Measurements from ENCODE around the gene AP3D1. TPM values are rescaled to one million over a fixed set of nuclear protein-coding genes. Genes with fewer than 3 reads are reported as not detected.

Gene AP3D1
- total RNA-seq, 2 experiments from 2014 or later, result 41.8 to 41.9 TPM

GRCh38 chr19:2171349-2172145 lies 20.2 kb upstream of the AP3D1 start:
- peaks cover 53% of the 10 kb centered on the region for H3K4me1 ChIP-seq (ENCODE audit: insufficient read depth, low read length)
- Mint-ChIP-seq H3K27ac (peak overlapping the region; percentile 65), H3K9me3 (no peaks in the 10 kb centered on the region), H3K4me3 (peak overlapping the region; percentile 54), H3K36me3 (ENCODE audit: low read depth) (peaks cover 6% of the 10 kb centered on the region), H3K27me3 (no peaks in the 10 kb centered on the region), H3K4me1 (ENCODE audit: low read depth) (peaks cover 42% of the 10 kb centered on the region)
- intact Hi-C loops (cut with DNase I, micrococcal nuclease), result loop anchor here in 1 of 2 experiments (1.0 kb wide), 1 partner anchor 15 kb away; no protein-coding TSS in a partner anchor
- ChIA-PET POLR2A (interaction anchor here (1.0 kb wide), 1 partner anchor 20 kb away, joined by 3 read pairs; the partner anchor contains the start of gene AP3D1), CTCF (interaction anchor here (0.6 to 4.0 kb wide), 6 partner anchors 12 to 68 kb away, joined by 3 to 20 read pairs (median 4); partner anchors contain the start of gene AP3D1)
- DNase-seq (peak; percentile 30 to 92 (median 60)), ATAC-seq (ENCODE audit: poor library complexity) (peak; percentile 95)
- no peaks in the 10 kb centered on the region for H3K27me3 ChIP-seq (ENCODE audit: control insufficient read depth in 1 of 2, insufficient read depth in 2 of 2, low read length in 2 of 2)
- no peak overlapping the region for H3K4me3 ChIP-seq (ENCODE audit: low read length)
- no peaks in the 10 kb centered on the region for H3K9me3 ChIP-seq (ENCODE audit: control insufficient read depth in 1 of 2, insufficient read depth in 1 of 2, low read length in 2 of 2)
- H3K36me3 ChIP-seq (ENCODE audit: insufficient read depth, low read length), result peaks cover 13% of the 10 kb centered on the region
- no peak for TF ChIP-seq CTCF (IDR thresholded peaks at IDR 0.05)
- H3K27ac ChIP-seq (ENCODE audit: low read depth in 1 of 2, low read length in 2 of 2), result no peak overlapping the region

GRCh38 chr19:2170987-2171348 lies 19.6 kb upstream of the AP3D1 start:
- ChIA-PET CTCF (interaction anchor here (0.5 to 4.0 kb wide), 5 partner anchors 9 to 69 kb away, joined by 3 to 20 read pairs (median 3); no protein-coding TSS in a partner anchor), POLR2A (no interaction called here)
- H3K9me3 Mint-ChIP-seq, result no peaks in the 10 kb centered on the region
- peaks cover 6% of the 10 kb centered on the region for H3K36me3 Mint-ChIP-seq (ENCODE audit: low read depth)
- H3K9me3 ChIP-seq (ENCODE audit: control insufficient read depth in 1 of 2, insufficient read depth in 1 of 2, low read length in 2 of 2), result no peaks in the 10 kb centered on the region
- intact Hi-C loops (cut with DNase I, micrococcal nuclease), result loop anchor here in 1 of 2 experiments (1.0 kb wide), 1 partner anchor 15 kb away; no protein-coding TSS in a partner anchor
- H3K36me3 ChIP-seq (ENCODE audit: insufficient read depth, low read length), result peaks cover 12% of the 10 kb centered on the region
- ATAC-seq (ENCODE audit: poor library complexity) (peak; percentile 14), DNase-seq (no peak)
- H3K4me3 Mint-ChIP-seq, result peak overlapping the region; percentile 54
- H3K4me1 ChIP-seq (ENCODE audit: insufficient read depth, low read length), result peaks cover 59% of the 10 kb centered on the region
- no peaks in the 10 kb centered on the region for H3K27me3 ChIP-seq (ENCODE audit: control insufficient read depth in 1 of 2, insufficient read depth in 2 of 2, low read length in 2 of 2)
- no peak for TF ChIP-seq CTCF (IDR thresholded peaks at IDR 0.05)
- no peaks in the 10 kb centered on the region for H3K27me3 Mint-ChIP-seq
- peaks cover 42% of the 10 kb centered on the region for H3K4me1 Mint-ChIP-seq (ENCODE audit: low read depth)
- H3K27ac Mint-ChIP-seq, result peak overlapping the region; percentile 65
- no peak overlapping the region for H3K27ac ChIP-seq (ENCODE audit: low read depth in 1 of 2, low read length in 2 of 2)
- H3K4me3 ChIP-seq (ENCODE audit: low read length), result no peak overlapping the region

- H3K4me3 ChIP-seq (ENCODE audit: low read length), result no peak overlapping the region
- no peak overlapping the region for H3K27ac ChIP-seq (ENCODE audit: low read depth in 1 of 2, low read length in 2 of 2)
- Mint-ChIP-seq H3K4me3 (no peak overlapping the region), H3K27me3 (no peaks in the 10 kb centered on the region), H3K27ac (no peak overlapping the region), H3K4me1 (ENCODE audit: low read depth) (peaks cover 42% of the 10 kb centered on the region), H3K9me3 (no peaks in the 10 kb centered on the region), H3K36me3 (ENCODE audit: low read depth) (peaks cover 6% of the 10 kb centered on the region)
- ChIA-PET POLR2A (no interaction called here), CTCF (interaction anchor here (4.0 kb wide), 1 partner anchor 14 kb away, joined by 20 read pairs; no protein-coding TSS in a partner anchor)
- no peak for DNase-seq
- intact Hi-C loops (cut with DNase I, micrococcal nuclease), result no loop called here
- H3K9me3 ChIP-seq (ENCODE audit: control insufficient read depth in 1 of 2, insufficient read depth in 1 of 2, low read length in 2 of 2), result no peaks in the 10 kb centered on the region
- peaks cover 66% of the 10 kb centered on the region for H3K4me1 ChIP-seq (ENCODE audit: insufficient read depth, low read length)
- H3K27me3 ChIP-seq (ENCODE audit: control insufficient read depth in 1 of 2, insufficient read depth in 2 of 2, low read length in 2 of 2), result no peaks in the 10 kb centered on the region
- peaks cover 9% of the 10 kb centered on the region for H3K36me3 ChIP-seq (ENCODE audit: insufficient read depth, low read length)
- no peak for TF ChIP-seq CTCF (IDR thresholded peaks at IDR 0.05)
- ATAC-seq (ENCODE audit: poor library complexity), result no peak
These were observed 18.9 kb upstream of the AP3D1 start for GRCh38 chr19:2170219-2170618.
